A549 (cell line): Measurements from ENCODE around the gene MXI1.

Experiments
- EP300 ChIP-seq, 2 experiments: fragments of >200 bp; sonication (Bioruptor Twin); formaldehyde crosslinking; IDR thresholded peaks; 2 replicates in 1 of 2; 3 replicates in 1 of 2; pipeline ENCODE4 v1.6.1; 2016 to 2017
- KDM1A ChIP-seq: fragments of 200-600 bp; sonication (generic); IDR thresholded peaks from 2 replicates; pipeline ENCODE4 v1.6.1; 2016; ENCODE audit warnings: low read depth, mild to moderate bottlenecking
- POLR2A ChIP-seq: IDR thresholded peaks from 2 replicates; pipeline ENCODE4 v1.6.1; 2012; ENCODE audit warnings: mild to moderate bottlenecking, low read length
- SMC3 ChIP-seq: fragments of >200 bp; sonication (Bioruptor Twin); formaldehyde crosslinking; IDR thresholded peaks from 3 replicates; pipeline ENCODE4 v1.6.1; 2018; ENCODE audit warnings: inconsistent platforms
- ZFP36 ChIP-seq: fragments of 450-650 bp; IDR thresholded peaks from 2 replicates; pipeline ENCODE4 v1.6.1; 2014; ENCODE audit warnings: borderline replicate concordance; ENCODE audit not compliant: partially characterized antibody
- TF ChIP-seq, protein P1 (sequence below): fragments of >200 bp; sonication (Bioruptor Twin); formaldehyde crosslinking; IDR thresholded peaks from 3 replicates; pipeline ENCODE4 v1.5.1; 2016

- TF ChIP-seq EP300 (IDR thresholded peaks at IDR 0.05) (no peak), ZFP36 (no peak), POLR2A (no peak), SMC3 (no peak), KDM1A (no peak)
- TF ChIP-seq, protein P1, sequence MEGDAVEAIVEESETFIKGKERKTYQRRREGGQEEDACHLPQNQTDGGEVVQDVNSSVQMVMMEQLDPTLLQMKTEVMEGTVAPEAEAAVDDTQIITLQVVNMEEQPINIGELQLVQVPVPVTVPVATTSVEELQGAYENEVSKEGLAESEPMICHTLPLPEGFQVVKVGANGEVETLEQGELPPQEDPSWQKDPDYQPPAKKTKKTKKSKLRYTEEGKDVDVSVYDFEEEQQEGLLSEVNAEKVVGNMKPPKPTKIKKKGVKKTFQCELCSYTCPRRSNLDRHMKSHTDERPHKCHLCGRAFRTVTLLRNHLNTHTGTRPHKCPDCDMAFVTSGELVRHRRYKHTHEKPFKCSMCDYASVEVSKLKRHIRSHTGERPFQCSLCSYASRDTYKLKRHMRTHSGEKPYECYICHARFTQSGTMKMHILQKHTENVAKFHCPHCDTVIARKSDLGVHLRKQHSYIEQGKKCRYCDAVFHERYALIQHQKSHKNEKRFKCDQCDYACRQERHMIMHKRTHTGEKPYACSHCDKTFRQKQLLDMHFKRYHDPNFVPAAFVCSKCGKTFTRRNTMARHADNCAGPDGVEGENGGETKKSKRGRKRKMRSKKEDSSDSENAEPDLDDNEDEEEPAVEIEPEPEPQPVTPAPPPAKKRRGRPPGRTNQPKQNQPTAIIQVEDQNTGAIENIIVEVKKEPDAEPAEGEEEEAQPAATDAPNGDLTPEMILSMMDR, result no peak
Measured at GRCh38 chr10:110310741-110311140, 103.3 kb downstream of the MXI1 start.
